GM19023 (cell line): ENCODE results near the gene ZNF532.
"Not testable (repeated sequence)": the region's sequence is repeated elsewhere in the genome, so short reads cannot be mapped to it uniquely, and the experiment has no call there.

Experiments used
- ATAC-seq: cut with Tn5 transposase; IDR thresholded peaks from one replicate; pipeline ENCODE4 v1.9.1; 2021; ENCODE audit warnings: mild to moderate bottlenecking, moderate library complexity; ENCODE audit not compliant: unreplicated experiment

The ZNF532 gene

GRCh38 chr18:58998401-58999203 lies 133.9 kb downstream of the ZNF532 start:
- ATAC-seq, result no peak

- no peak for ATAC-seq
Observed at GRCh38 chr18:59001166-59001565, 136.5 kb downstream of the ZNF532 start.

- ATAC-seq, result no peak
Observed at GRCh38 chr18:59001721-59002120, 137.0 kb downstream of the ZNF532 start.

GRCh38 chr18:59002974-59003594 lies 138.4 kb downstream of the ZNF532 start:
- ATAC-seq, result no peak

GRCh38 chr18:59005262-59005661 lies 140.6 kb downstream of the ZNF532 start:
- no peak for ATAC-seq

- no peak for ATAC-seq
Observed at GRCh38 chr18:59006461-59007067, 141.9 kb downstream of the ZNF532 start.

- no peak for ATAC-seq
Observed at GRCh38 chr18:59008302-59008974, 143.8 kb downstream of the ZNF532 start.

GRCh38 chr18:59009846-59010245 lies 145.2 kb downstream of the ZNF532 start:
- no peak for ATAC-seq

GRCh38 chr18:59011289-59011688 lies 146.6 kb downstream of the ZNF532 start:
- ATAC-seq, result no peak

- ATAC-seq, result no peak
Observed at GRCh38 chr18:59011786-59012185, 147.1 kb downstream of the ZNF532 start.

GRCh38 chr18:59012815-59013705 lies 148.4 kb downstream of the ZNF532 start:
- ATAC-seq, result no peak

- ATAC-seq, result no peak
Observed at GRCh38 chr18:59013744-59014143, 149.1 kb downstream of the ZNF532 start.

GRCh38 chr18:59015531-59016152 lies 151.0 kb downstream of the ZNF532 start:
- no peak for ATAC-seq

- ATAC-seq, result no peak
Observed at GRCh38 chr18:59021500-59021899, 156.8 kb downstream of the ZNF532 start.

- ATAC-seq, result no peak
Observed at GRCh38 chr18:59022167-59022945, 157.7 kb downstream of the ZNF532 start.

- no peak for ATAC-seq
Observed at GRCh38 chr18:59024829-59025228, 160.2 kb downstream of the ZNF532 start.

GRCh38 chr18:59025532-59025931 lies 160.9 kb downstream of the ZNF532 start:
- ATAC-seq, result not testable (repeated sequence)

- ATAC-seq, result no peak
Observed at GRCh38 chr18:59026364-59026763, 161.7 kb downstream of the ZNF532 start.

- no peak for ATAC-seq
Observed at GRCh38 chr18:59026831-59027410, 162.2 kb downstream of the ZNF532 start.
